LNCaP clone FGC (cell line): Measurements from ENCODE around the gene LPCAT1.

ENCODE experiments used
- DNase-seq: peaks from one replicate; pipeline ENCODE4 v3.0.0-alpha.2; 2011; ENCODE audit warnings: low read depth
- H3K4me3 ChIP-seq: 2 replicates; pipeline ENCODE4 v1.5.1; 2011; ENCODE audit warnings: mild to moderate bottlenecking, low read depth, low read length, control low read depth
- CTCF ChIP-seq: IDR thresholded peaks from 2 replicates; pipeline ENCODE4 v1.5.1; 2012; ENCODE audit warnings: mild to moderate bottlenecking; ENCODE audit not compliant: control insufficient read depth, insufficient read depth; ENCODE audit errors: extremely low read depth

LPCAT1 gene

GRCh38 chr5:1558944-1559343, 35.2 kb upstream of the LPCAT1 start:
- no peak for DNase-seq
- no peak overlapping the region for H3K4me3 ChIP-seq
- TF ChIP-seq CTCF = no peak

- TF ChIP-seq CTCF = no peak
- H3K4me3 ChIP-seq = no peak overlapping the region
- no peak for DNase-seq
Measured at GRCh38 chr5:1557114-1557873, 33.5 kb upstream of the LPCAT1 start.

- TF ChIP-seq CTCF = no peak
- no peak overlapping the region for H3K4me3 ChIP-seq
- no peak for DNase-seq
Measured at GRCh38 chr5:1555808-1556731, 32.3 kb upstream of the LPCAT1 start.

- no peak overlapping the region for H3K4me3 ChIP-seq
- no peak for TF ChIP-seq CTCF
- no peak for DNase-seq
Measured at GRCh38 chr5:1555011-1555807, 31.4 kb upstream of the LPCAT1 start.

GRCh38 chr5:1554410-1554967, 30.7 kb upstream of the LPCAT1 start:
- H3K4me3 ChIP-seq = no peak overlapping the region
- no peak for DNase-seq
- no peak for TF ChIP-seq CTCF

- no peak for DNase-seq
- no peak for TF ChIP-seq CTCF
- no peak overlapping the region for H3K4me3 ChIP-seq
Measured at GRCh38 chr5:1553539-1554409, 30.0 kb upstream of the LPCAT1 start.
